H1 (cell line): ENCODE data around the gene RASGRF1. TPM values are rescaled to one million over a fixed set of nuclear protein-coding genes. Genes with fewer than 3 reads are reported as not detected.

ENCODE experiments used
- CTCF ChIA-PET: fragments of 300-600 bp; sonication (Branson Sonifier 250); formaldehyde crosslinking; loops from one replicate; lab custom pipeline; 2021; ENCODE audit not compliant: partially characterized antibody; lab: Charles Lee
- POLR2A ChIA-PET: fragments of 300-600 bp; sonication (Branson Sonifier 250); formaldehyde crosslinking; loops from one replicate; lab custom pipeline; 2021; ENCODE audit warnings: inconsistent platforms; ENCODE audit not compliant: partially characterized antibody; lab: Charles Lee
- DNase-seq, 2 experiments: peaks; one replicate each; pipeline versions ENCODE4 v3.0.0 to v3.0.0-alpha.2; 2010 to 2022; ENCODE audit warnings: low spot score in 2 of 2, low read depth in 1 of 2, mixed read lengths in 1 of 2
- FAIRE-seq: peaks from 2 replicates; lab custom pipeline; 2011; peaks lifted over from hg19 to GRCh38; lab: Jason Lieb, UNC
- H2AFZ ChIP-seq: 2 replicates; pipeline ENCODE4 v1.8.1; 2012; ENCODE audit warnings: low read length, inconsistent platforms
- H2AK5ac ChIP-seq: 2 replicates; pipeline ENCODE4 v1.6.1; 2013; ENCODE audit warnings: low read depth, low read length
- H2BK120ac ChIP-seq: replicated peaks from 2 replicates; pipeline ENCODE3; 2013; ENCODE audit warnings: low read depth, low read length, inconsistent platforms
- H2BK12ac ChIP-seq: 2 replicates; pipeline ENCODE4 v1.6.1; 2013; ENCODE audit warnings: low read depth, low read length
- H2BK15ac ChIP-seq: 2 replicates; pipeline ENCODE4 v1.6.1; 2013; ENCODE audit warnings: low read length
- H2BK20ac ChIP-seq: 2 replicates; pipeline ENCODE4 v1.6.1; 2013; ENCODE audit warnings: low read length
- H2BK5ac ChIP-seq: 2 replicates; pipeline ENCODE4 v1.6.1; 2013; ENCODE audit warnings: low read depth, low read length
- H3K14ac ChIP-seq: 2 replicates; pipeline ENCODE4 v1.6.1; 2013; ENCODE audit warnings: inconsistent platforms; ENCODE audit not compliant: insufficient read length
- H3K18ac ChIP-seq: 2 replicates; pipeline ENCODE4 v1.6.1; 2013; ENCODE audit warnings: low read length; ENCODE audit errors: extremely low read depth
- H3K23ac ChIP-seq: 2 replicates; pipeline ENCODE4 v1.6.1; 2013; ENCODE audit warnings: inconsistent platforms; ENCODE audit not compliant: insufficient read length
- H3K23me2 ChIP-seq: 2 replicates; pipeline ENCODE4 v1.6.1; 2013; ENCODE audit warnings: low read depth, low read length
- H3K27ac ChIP-seq: 2 replicates; pipeline ENCODE4 v1.6.1; 2011; ENCODE audit warnings: low read depth, low read length, inconsistent platforms
- H3K27me3 ChIP-seq, 4 experiments: replicated peaks in 1 of 4; 1 replicate in 1 of 4; 2 replicates in 3 of 4; pipeline versions ENCODE4 v1.6.1 to v1.8.1; 2011 to 2013; ENCODE audit warnings: low read length in 3 of 4, mild to moderate bottlenecking in 3 of 4, inconsistent platforms in 2 of 4, mixed read lengths in 2 of 4, moderate library complexity in 1 of 4; ENCODE audit not compliant: control insufficient read depth in 3 of 4, insufficient read depth in 3 of 4; ENCODE audit errors: extremely low read depth in 1 of 4
- H3K36me3 ChIP-seq, 4 experiments: 2 replicates each; pipeline versions ENCODE4 v1.6.1 to v1.8.1; 2011 to 2013; ENCODE audit warnings: mild to moderate bottlenecking in 4 of 4, low read length in 3 of 4, moderate library complexity in 2 of 4, control low read depth in 1 of 4, inconsistent platforms in 1 of 4; ENCODE audit not compliant: insufficient read depth in 4 of 4, control insufficient read depth in 2 of 4
- H3K4ac ChIP-seq: replicated peaks from 2 replicates; pipeline ENCODE3; 2013; ENCODE audit warnings: low read length, low read depth, mixed read lengths, inconsistent platforms; ENCODE audit not compliant: insufficient read length
- H3K4me1 ChIP-seq, 4 experiments: replicated peaks in 1 of 4; 1 replicate in 1 of 4; 2 replicates in 3 of 4; pipeline versions ENCODE4 v1.6.1 to v1.8.1; 2011 to 2013; ENCODE audit warnings: low read length in 3 of 4, inconsistent platforms in 2 of 4, mixed read lengths in 1 of 4; ENCODE audit not compliant: insufficient read depth in 4 of 4, control insufficient read depth in 3 of 4
- H3K4me2 ChIP-seq, 2 experiments: 2 replicates each; pipeline versions ENCODE4 v1.6.1 to v1.8.1; 2011 to 2013; ENCODE audit warnings: low read depth in 2 of 2, low read length in 2 of 2, control low read depth in 1 of 2, inconsistent platforms in 1 of 2, mild to moderate bottlenecking in 1 of 2; ENCODE audit not compliant: insufficient read depth in 1 of 2
- H3K4me3 ChIP-seq, 4 experiments: fragments of 200-600, 300-600 bp in 1 of 4; sonication (generic), shearing (Covaris generic), sonication (Bioruptor Twin) in 1 of 4; 2 replicates each; pipeline versions ENCODE4 v1.5.1 to v1.8.1; 2011 to 2016; ENCODE audit warnings: low read length in 4 of 4, low read depth in 3 of 4, control low read depth in 2 of 4, inconsistent platforms in 2 of 4, mild to moderate bottlenecking in 2 of 4, mixed read lengths in 1 of 4, moderate library complexity in 1 of 4; ENCODE audit not compliant: insufficient read depth in 2 of 4; ENCODE audit errors: extremely low read depth in 1 of 4
- H3K56ac ChIP-seq: replicated peaks from 2 replicates; pipeline ENCODE3; 2013; ENCODE audit warnings: low read depth, mild to moderate bottlenecking, mixed read lengths, low read length, inconsistent platforms; ENCODE audit not compliant: insufficient read length
- H3K79me1 ChIP-seq: 2 replicates; pipeline ENCODE4 v1.6.1; 2013; ENCODE audit warnings: low read depth, low read length, control low read depth
- H3K79me2 ChIP-seq, 2 experiments: 2 replicates each; pipeline versions ENCODE4 v1.6.1 to v1.8.1; 2012 to 2013; ENCODE audit warnings: low read length in 2 of 2, mild to moderate bottlenecking in 2 of 2, inconsistent platforms in 1 of 2; ENCODE audit not compliant: insufficient read depth in 2 of 2, control insufficient read depth in 1 of 2
- H3K9ac ChIP-seq, 4 experiments: replicated peaks in 1 of 4; 1 replicate in 1 of 4; 2 replicates in 3 of 4; pipeline versions ENCODE4 v1.6.1 to v1.8.1; 2011 to 2013; ENCODE audit warnings: low read depth in 3 of 4, low read length in 3 of 4, control low read depth in 2 of 4, mild to moderate bottlenecking in 2 of 4, moderate library complexity in 2 of 4, inconsistent platforms in 1 of 4; ENCODE audit errors: extremely low read depth in 1 of 4
- H3K9me3 ChIP-seq, 2 experiments: 2 replicates each; pipeline versions ENCODE4 v1.6.1 to v1.8.1; 2012 to 2013; ENCODE audit warnings: mild to moderate bottlenecking in 2 of 2, moderate library complexity in 2 of 2, control low read depth in 1 of 2, inconsistent platforms in 1 of 2, low read depth in 1 of 2, low read length in 1 of 2, mixed read lengths in 1 of 2; ENCODE audit not compliant: insufficient read depth in 2 of 2
- H4K20me1 ChIP-seq, 2 experiments: replicated peaks in 1 of 2; 2 replicates each; pipeline versions ENCODE3 to v1.8.1; 2011 to 2013; ENCODE audit warnings: inconsistent platforms in 2 of 2, low read length in 2 of 2, mild to moderate bottlenecking in 1 of 2; ENCODE audit not compliant: insufficient read depth in 2 of 2, control insufficient read depth in 1 of 2
- H4K5ac ChIP-seq: 2 replicates; pipeline ENCODE4 v1.6.1; 2013; ENCODE audit warnings: low read length, low read depth, mixed read lengths, inconsistent platforms; ENCODE audit not compliant: insufficient read length
- H4K8ac ChIP-seq: 2 replicates; pipeline ENCODE4 v1.8.0; 2013; ENCODE audit warnings: mild to moderate bottlenecking, moderate library complexity, low read length, inconsistent platforms; ENCODE audit not compliant: insufficient read depth; ENCODE audit errors: extremely low read depth
- H4K91ac ChIP-seq: replicated peaks from 2 replicates; pipeline ENCODE3; 2013; ENCODE audit warnings: low read length, mixed read lengths, inconsistent platforms; ENCODE audit not compliant: insufficient read length
- ASH2L ChIP-seq: fragments of 200-600, 300-600 bp; sonication (generic); IDR thresholded peaks from one replicate; pipeline ENCODE4 v1.7.1; 2017; ENCODE audit warnings: low read length
- BRCA1 ChIP-seq: IDR thresholded peaks from 2 replicates; pipeline ENCODE4 v1.6.1; 2012; ENCODE audit warnings: low read depth, low read length, improper control_type of control experiment
- CBX8 ChIP-seq: fragments of 300-800, 300-1000 bp; sonication (generic); IDR thresholded peaks from 2 replicates; pipeline ENCODE4 v1.7.1; 2016; ENCODE audit warnings: low read depth, low read length, borderline replicate concordance
- KDM1A ChIP-seq: fragments of 200-600, 300-600 bp; sonication (generic); IDR thresholded peaks from 2 replicates; pipeline ENCODE4 v1.7.1; 2016; ENCODE audit warnings: mild to moderate bottlenecking, low read length, borderline replicate concordance
- RFX5 ChIP-seq: IDR thresholded peaks from 2 replicates; pipeline ENCODE4 v1.6.1; 2011; ENCODE audit warnings: low read depth, low read length, improper control_type of control experiment, borderline replicate concordance
- SIN3A ChIP-seq, 2 experiments: IDR thresholded peaks in 1 of 2; conservative IDR thresholded peaks in 1 of 2; 2 replicates each; pipeline ENCODE4 v1.6.1; 2011 to 2012; ENCODE audit warnings: low read length in 2 of 2, improper control_type of control experiment in 1 of 2, low read depth in 1 of 2, mild to moderate bottlenecking in 1 of 2
- SIRT6 ChIP-seq: IDR thresholded peaks from one replicate; pipeline ENCODE4 v1.7.1; 2012; ENCODE audit warnings: low read length, inconsistent platforms
- SP2 ChIP-seq: IDR thresholded peaks from 2 replicates; pipeline ENCODE4 v1.6.1; 2012; ENCODE audit warnings: mild to moderate bottlenecking, low read length, inconsistent platforms
- WGBS, 2 experiments: shearing (Covaris generic) in 1 of 2; methylation state at CpG; one replicate each; pipeline versions ENCODE4 v1.1.6 to v1.1.7; 2013 to 2015; ENCODE audit warnings: low lambda C conversion rate in 2 of 2, mixed read lengths in 2 of 2, inconsistent platforms in 1 of 2, low coverage in 1 of 2, missing lambda C conversion rate in 1 of 2; ENCODE audit not compliant: insufficient replicate concordance in 2 of 2, insufficient coverage in 1 of 2, insufficient read length in 1 of 2; ENCODE audit errors: extremely low coverage in 1 of 2, missing lambda C conversion rate in 1 of 2; 5-methylcytosine and 5-hydroxymethylcytosine counted together
- polyA plus RNA-seq, 7 experiments: library from polyadenylated mRNA; depleted of rRNA in 3 of 7; stranded (reverse) in 5 of 7; unstranded in 2 of 7; fragments of >200 nt in 5 of 7; fragments of 200-250 nt in 2 of 7; gene quantifications; 1 replicate in 5 of 7; 2 replicates in 1 of 7; 4 replicates in 1 of 7; pipeline versions ENCODE4 v1.2.1 to v1.2.3, GENCODE V29; 2011 to 2013; ENCODE audit warnings: missing spikeins in 2 of 7, mixed read lengths in 2 of 7
- total RNA-seq: library from RNA; stranded (reverse); fragmentation: NEBNext Ultra II Directional; extraction: Animal tissue kit (Norgen Biotek cat#: 25700); gene quantifications from 2 replicates; pipeline ENCODE4 v1.2.1, GENCODE V29; 2021

Gene RASGRF1
- total and polyA plus RNA-seq, 2 of the 8 experiments (the other 6 are each of a cell fraction or from before 2014, with no cell fraction given), result 0.42 to 0.67 TPM

DNA sequence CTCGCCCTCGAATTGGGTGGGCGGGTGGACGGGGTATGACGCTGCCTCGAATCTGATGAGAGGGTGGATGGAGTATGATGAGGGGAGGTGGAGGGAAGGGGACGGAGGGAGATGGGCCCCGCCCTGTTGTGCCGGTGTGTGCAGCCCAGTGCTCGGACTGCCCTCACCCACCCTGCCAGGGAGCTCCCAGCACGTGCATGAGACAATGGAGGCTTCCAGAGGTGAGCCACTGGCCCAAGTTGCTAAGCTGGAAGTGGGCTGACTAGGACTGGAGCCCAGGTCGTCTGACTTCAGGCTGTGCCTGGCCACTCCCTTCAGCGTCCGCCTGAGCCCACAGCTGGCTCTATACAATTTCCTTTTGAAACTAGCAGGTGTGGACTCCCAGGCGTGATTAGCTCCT, 98.7 kb downstream of the RASGRF1 start:
- POLR2A ChIA-PET, result no interaction called here
- H4K20me1 ChIP-seq, result peaks cover 0 to 5% of the 10 kb centered on the region in 2 experiments
- no peak overlapping the region for H3K56ac ChIP-seq
- H3K36me3 ChIP-seq, result no peaks in the 10 kb centered on the region
- no peak overlapping the region for H3K27ac ChIP-seq
- DNase-seq (no peak), FAIRE-seq (no peak)
- no peak overlapping the region for H3K4me2 ChIP-seq
- no peak overlapping the region for H4K5ac ChIP-seq
- H3K79me1 ChIP-seq, result no peaks in the 10 kb centered on the region
- H2AK5ac ChIP-seq, result no peak overlapping the region
- no peak overlapping the region for H3K4me3 ChIP-seq
- H2BK20ac ChIP-seq, result no peak overlapping the region
- H3K9ac ChIP-seq, result no peak overlapping the region
- H3K23ac ChIP-seq, result no peak overlapping the region
- H3K4me1 ChIP-seq, result peaks cover 0 to 23% (median 13%) of the 10 kb centered on the region in 4 experiments; a peak in 5 of 7 replicates
- H2BK5ac ChIP-seq, result no peak overlapping the region
- H3K4ac ChIP-seq, result no peak overlapping the region
- CTCF ChIA-PET, result interaction anchor here (0.8 to 2.0 kb wide), 7 partner anchors 9 to 84 kb away, joined by 3 to 11 read pairs (median 8); no protein-coding TSS in a partner anchor
- H3K14ac ChIP-seq, result no peak overlapping the region
- no peak overlapping the region for H2BK15ac ChIP-seq
- TF ChIP-seq CBX8, result no peak
- no peak for TF ChIP-seq ASH2L
- no peak for TF ChIP-seq BRCA1
- no peak for TF ChIP-seq KDM1A
- TF ChIP-seq SIN3A (conservative IDR thresholded peaks at IDR 0.05 in 1 of 2, IDR thresholded peaks at IDR 0.05 in 1 of 2; ENCODE audit: low read depth in 1 of 2, low read length in 2 of 2), result no peak
- no peak for TF ChIP-seq SIRT6
- TF ChIP-seq RFX5, result no peak
- TF ChIP-seq SP2, result no peak
- no peak overlapping the region for H2BK12ac ChIP-seq
- no peaks in the 10 kb centered on the region for H3K9me3 ChIP-seq
- H3K27me3 ChIP-seq, result no peaks in the 10 kb centered on the region; a peak in 1 of 7 replicates
- H3K79me2 ChIP-seq, result no peaks in the 10 kb centered on the region
- no peak overlapping the region for H3K18ac ChIP-seq
- no peak overlapping the region for H2AFZ ChIP-seq
- peaks cover 4% of the 10 kb centered on the region; the same call in 1 of the 2 replicates for H3K23me2 ChIP-seq
- no peak overlapping the region for H2BK120ac ChIP-seq
- H4K8ac ChIP-seq, result no peak overlapping the region; the same call in 1 of the 2 replicates
- WGBS, 2 experiments, result 80% methylated on average over 8 of the region's 15 CpGs; no CpG with 5 or more reads in 1 of the 2 experiments
- no peak overlapping the region for H4K91ac ChIP-seq
